Liver (tissue), 9 donors: ENCODE data around the gene MPP3. TPM values are rescaled to one million over a fixed set of nuclear protein-coding genes. Genes with fewer than 3 reads are reported as not detected.

Experiments
- DNase-seq: peaks from one replicate; pipeline ENCODE4 v3.0.0-alpha.2; 2017; ENCODE audit warnings: low spot score
- H3K27ac ChIP-seq, 2 donors: one replicate each; pipeline ENCODE4 v1.7.0; 2013; ENCODE audit warnings: inconsistent platforms in 2 of 2, low read length in 2 of 2, control low read depth in 1 of 2, low read depth in 1 of 2, mild to moderate bottlenecking in 1 of 2
- H3K27me3 ChIP-seq, 4 donors: one replicate each; pipeline versions ENCODE4 v1.6.1 to v1.7.0; 2013; ENCODE audit warnings: low read length in 3 of 4, inconsistent platforms in 1 of 4, mild to moderate bottlenecking in 1 of 4, moderate library complexity in 1 of 4; ENCODE audit not compliant: control insufficient read depth in 4 of 4, insufficient read depth in 4 of 4
- H3K36me3 ChIP-seq, 4 donors: one replicate each; pipeline versions ENCODE4 v1.6.1 to v1.7.0; 2013; ENCODE audit warnings: low read length in 3 of 4, mild to moderate bottlenecking in 3 of 4, low read depth in 1 of 4, moderate library complexity in 1 of 4; ENCODE audit not compliant: control insufficient read depth in 4 of 4, insufficient read depth in 3 of 4
- H3K4me1 ChIP-seq, 4 donors: one replicate each; pipeline versions ENCODE4 v1.6.1 to v1.7.0; 2013; ENCODE audit warnings: low read length in 3 of 4, mild to moderate bottlenecking in 3 of 4, moderate library complexity in 1 of 4; ENCODE audit not compliant: control insufficient read depth in 4 of 4, insufficient read depth in 4 of 4
- H3K4me3 ChIP-seq, 3 donors: one replicate each; pipeline versions ENCODE4 v1.6.1 to v1.7.0; 2013; ENCODE audit warnings: low read length in 3 of 3, control low read depth in 1 of 3, low read depth in 1 of 3, mild to moderate bottlenecking in 1 of 3
- H3K9ac ChIP-seq, 2 donors: one replicate each; pipeline ENCODE4 v1.7.0; 2013; ENCODE audit warnings: low read length in 2 of 2, mild to moderate bottlenecking in 2 of 2, moderate library complexity in 2 of 2, control low read depth in 1 of 2, low read depth in 1 of 2
- H3K9me3 ChIP-seq, 4 donors: one replicate each; pipeline versions ENCODE4 v1.6.1 to v1.7.0; 2013; ENCODE audit warnings: low read length in 3 of 4; ENCODE audit not compliant: control insufficient read depth in 4 of 4
- ATF3 ChIP-seq: IDR thresholded peaks from 2 replicates; pipeline ENCODE4 v1.6.1; 2016; ENCODE audit warnings: antibody characterized with exemption
- CTCF ChIP-seq: fragments of 150-350 bp; IDR thresholded peaks from 2 replicates; pipeline ENCODE4 v1.5.1; 2017; ENCODE audit warnings: improper control_type of control experiment, low read depth, low read length; ENCODE audit not compliant: missing input control
- FOXA2 ChIP-seq: IDR thresholded peaks from 2 replicates; pipeline ENCODE4 v1.6.1; 2016; ENCODE audit warnings: antibody characterized with exemption
- HNF4A ChIP-seq, 2 donors: conservative IDR thresholded peaks; 2 replicates each; pipeline ENCODE4 v1.6.1; 2016; ENCODE audit warnings: antibody characterized with exemption in 2 of 2, mild to moderate bottlenecking in 2 of 2
- JUND ChIP-seq, 2 donors: IDR thresholded peaks; 2 replicates each; pipeline ENCODE4 v1.6.1; 2016; ENCODE audit warnings: antibody characterized with exemption in 2 of 2
- NR2F2 ChIP-seq: IDR thresholded peaks from 2 replicates; pipeline ENCODE4 v1.6.1; 2016; ENCODE audit warnings: antibody characterized with exemption
- RAD21 ChIP-seq, 2 donors: IDR thresholded peaks; 2 replicates each; pipeline ENCODE4 v1.6.1; 2016; ENCODE audit warnings: antibody characterized with exemption in 2 of 2, mild to moderate bottlenecking in 2 of 2
- RXRA ChIP-seq, 2 donors: IDR thresholded peaks; 2 replicates each; pipeline ENCODE4 v1.6.1; 2017 to 2018; ENCODE audit warnings: antibody characterized with exemption in 2 of 2, mild to moderate bottlenecking in 1 of 2
- TAF1 ChIP-seq: conservative IDR thresholded peaks from 2 replicates; pipeline ENCODE4 v1.6.1; 2016; ENCODE audit warnings: antibody characterized with exemption, mild to moderate bottlenecking
- ZBTB33 ChIP-seq: IDR thresholded peaks from 2 replicates; pipeline ENCODE4 v1.6.1; 2016; ENCODE audit warnings: antibody characterized with exemption
- WGBS: extraction: QIAGEN DNeasy Blood & Tissue Kit; methylation state at CpG from one replicate; pipeline ENCODE4 v1.1.7; 2013; 5-methylcytosine and 5-hydroxymethylcytosine counted together
- polyA plus RNA-seq, 2 donors: library from polyadenylated mRNA; stranded (reverse) in 1 of 2; unstranded in 1 of 2; fragments of 200-250 nt in 1 of 2; fragments of >200 nt in 1 of 2; fragmentation: Nextera tagmentation in 1 of 2; extraction: Ambion mirVana in 1 of 2; gene quantifications; one replicate each; pipeline versions ENCODE4 v1.2.1 to v1.2.3, GENCODE V29; 2013 to 2015
- total RNA-seq, 2 donors: library from RNA; depleted of rRNA; stranded (reverse); fragments of >200 nt; gene quantifications; one replicate each; pipeline ENCODE4 v1.2.3, GENCODE V29; 2014
- donor health status: healthy.
- donor health status: healthy.
- donor health status: healthy.
- donor health status: healthy.
- donor health status: healthy.

MPP3 gene
- total and polyA plus RNA-seq, 4 donors, result 0.23 to 1.3 (median 0.72) TPM

- TF ChIP-seq TAF1, result no peak
- no peak for TF ChIP-seq ZBTB33
- TF ChIP-seq NR2F2, result no peak
- no peak for TF ChIP-seq RAD21 (IDR thresholded peaks at IDR 0.05)
- no peak for TF ChIP-seq ATF3
- Histone ChIP-seq H3K4me1 (no peaks in the 10 kb centered on the region), H3K36me3 (no peaks in the 10 kb centered on the region), H3K27ac (no peak overlapping the region), H3K9me3 (no peaks in the 10 kb centered on the region), H3K9ac (no peak overlapping the region), H3K4me3 (no peak overlapping the region), H3K27me3 (no peaks in the 10 kb centered on the region)
- no peak for DNase-seq
- 94% methylated on average over 9 of the region's 9 CpGs for WGBS
These were observed 15.1 kb downstream of the MPP3 start for GRCh38 chr17:43817826-43818225.

- no peak for TF ChIP-seq RXRA (IDR thresholded peaks at IDR 0.05)
- TF ChIP-seq CTCF, result no peak
- TF ChIP-seq FOXA2, result no peak
- Histone ChIP-seq H3K9me3 (no peaks in the 10 kb centered on the region), H3K9ac (no peak overlapping the region), H3K27me3 (no peaks in the 10 kb centered on the region), H3K27ac (no peak overlapping the region), H3K4me3 (no peak overlapping the region), H3K4me1 (no peaks in the 10 kb centered on the region), H3K36me3 (no peaks in the 10 kb centered on the region)
- 97% methylated on average over 24 of the region's 24 CpGs for WGBS
- no peak for DNase-seq
These were observed 16.3 kb downstream of the MPP3 start for GRCh38 chr17:43816336-43817320.

- no peak overlapping the region for H3K27ac ChIP-seq
- WGBS, result 60% methylated on average over 1 of the region's 1 CpG
- TF ChIP-seq ZBTB33 (no peak), JUND (IDR thresholded peaks at IDR 0.05) (no peak), NR2F2 (no peak), HNF4A (conservative IDR thresholded peaks at IDR 0.05) (no peak)
- DNase-seq, result no peak
- H3K9ac ChIP-seq, result no peak overlapping the region
- no peaks in the 10 kb centered on the region for H3K9me3 ChIP-seq
- H3K4me1 ChIP-seq, result no peaks in the 10 kb centered on the region
- H3K27me3 ChIP-seq, result no peaks in the 10 kb centered on the region
- H3K36me3 ChIP-seq, result no peaks in the 10 kb centered on the region
- no peak overlapping the region for H3K4me3 ChIP-seq
These were observed 18.2 kb downstream of the MPP3 start for GRCh38 chr17:43814714-43815113.
